Endothelial cell of umbilical vein (primary cell): Measurements from ENCODE around the gene GPR158. TPM values are rescaled to one million over a fixed set of nuclear protein-coding genes. Genes with fewer than 3 reads are reported as not detected.

Experiments used
- BruUV-seq: library from RNA; stranded (reverse); fragments of 400-500 nt; replicated peaks from 2 replicates; lab custom pipeline; 2021; lab: Mats Ljungman, UMichigan
- CTCF ChIA-PET: fragments of 300-600, 350-600 bp; sonication (Branson Sonifier 250); formaldehyde crosslinking; loops from one replicate; lab custom pipeline; 2021; ENCODE audit warnings: antibody characterized with exemption, inconsistent platforms; lab: Charles Lee
- POLR2A ChIA-PET: fragments of 300-600, 350-600 bp; sonication (Branson Sonifier 250); formaldehyde crosslinking; loops from one replicate; lab custom pipeline; 2021; ENCODE audit warnings: antibody characterized with exemption, inconsistent platforms; lab: Charles Lee
- DNase-seq: peaks from one replicate; pipeline ENCODE4 v3.0.0-alpha.2; 2011; ENCODE audit warnings: low read depth, low spot score
- FAIRE-seq: peaks from 2 replicates; lab custom pipeline; 2011; peaks lifted over from hg19 to GRCh38; lab: Jason Lieb, UNC
- H2AFZ ChIP-seq: 2 replicates; pipeline ENCODE4 v1.6.0; 2012; ENCODE audit warnings: low read depth, low read length, control low read depth, inconsistent platforms
- H3K27ac ChIP-seq: 2 replicates; pipeline ENCODE4 v1.5.1; 2011; ENCODE audit warnings: low read depth, mild to moderate bottlenecking, control low read depth, low read length, moderate library complexity; ENCODE audit not compliant: insufficient read depth
- H3K27me3 ChIP-seq, 2 experiments: 2 replicates each; pipeline versions ENCODE4 v1.6.0 to v1.6.1; 2011; ENCODE audit warnings: low read length in 2 of 2, mixed read lengths in 1 of 2; ENCODE audit not compliant: control insufficient read depth in 2 of 2, insufficient read depth in 2 of 2
- H3K36me3 ChIP-seq, 2 experiments: 2 replicates in 1 of 2; 3 replicates in 1 of 2; pipeline ENCODE4 v1.5.1; 2011; ENCODE audit warnings: low read length in 2 of 2, mild to moderate bottlenecking in 1 of 2, moderate library complexity in 1 of 2; ENCODE audit not compliant: control insufficient read depth in 2 of 2, insufficient read depth in 2 of 2; ENCODE audit errors: extremely low read depth in 1 of 2
- H3K4me1 ChIP-seq: 3 replicates; pipeline ENCODE4 v1.5.1; 2011; ENCODE audit warnings: mild to moderate bottlenecking, low read length; ENCODE audit not compliant: control insufficient read depth, insufficient read depth; ENCODE audit errors: extremely low read depth
- H3K4me2 ChIP-seq: 2 replicates; pipeline ENCODE4 v1.6.1; 2011; ENCODE audit warnings: low read length, control low read depth, mixed read lengths; ENCODE audit not compliant: insufficient read depth
- H3K4me3 ChIP-seq, 3 experiments: fragments of 200-600 bp in 1 of 3; sonication (generic), shearing (Covaris generic) in 1 of 3; replicated peaks in 1 of 3; 2 replicates each; pipeline ENCODE4 v1.5.1; 2011 to 2016; ENCODE audit warnings: control low read depth in 3 of 3, low read length in 3 of 3, mild to moderate bottlenecking in 2 of 3, inconsistent platforms in 1 of 3, low read depth in 1 of 3, moderate library complexity in 1 of 3; ENCODE audit not compliant: insufficient read depth in 1 of 3
- H3K79me2 ChIP-seq: 2 replicates; pipeline ENCODE4 v1.6.0; 2012; ENCODE audit warnings: low read length, inconsistent platforms; ENCODE audit not compliant: control insufficient read depth, insufficient read depth
- H3K9ac ChIP-seq: replicated peaks from 2 replicates; pipeline ENCODE3; 2011; ENCODE audit warnings: low read length, control low read depth; ENCODE audit not compliant: insufficient read depth; ENCODE audit errors: extremely low read depth
- H3K9me1 ChIP-seq: replicated peaks from 3 replicates; pipeline ENCODE4 v1.6.0; 2011; ENCODE audit warnings: mild to moderate bottlenecking, low read length; ENCODE audit not compliant: control insufficient read depth, insufficient read depth; ENCODE audit errors: extremely low read depth
- H3K9me3 ChIP-seq: replicated peaks from 2 replicates; pipeline ENCODE4 v1.5.1; 2012; ENCODE audit warnings: low read length, inconsistent platforms; ENCODE audit not compliant: control insufficient read depth, insufficient read depth
- H4K20me1 ChIP-seq: replicated peaks from 2 replicates; pipeline ENCODE3; 2011; ENCODE audit warnings: mild to moderate bottlenecking, low read length; ENCODE audit not compliant: control insufficient read depth, insufficient read depth; ENCODE audit errors: extremely low read depth
- EZH2 ChIP-seq: IDR thresholded peaks from 2 replicates; pipeline ENCODE4 v1.6.1; 2012; ENCODE audit warnings: borderline replicate concordance, low read depth, mild to moderate bottlenecking, moderate library complexity, low read length, inconsistent platforms; ENCODE audit not compliant: severe bottlenecking
- FOS ChIP-seq: IDR thresholded peaks from 2 replicates; pipeline ENCODE4 v1.6.1; 2011; ENCODE audit warnings: mild to moderate bottlenecking, low read length, moderate library complexity, borderline replicate concordance; ENCODE audit not compliant: insufficient read depth
- GATA2 ChIP-seq: IDR thresholded peaks from 2 replicates; pipeline ENCODE4 v1.7.0; 2011; ENCODE audit warnings: low read depth, mild to moderate bottlenecking, moderate library complexity, mixed read lengths, low read length; ENCODE audit not compliant: insufficient read length, insufficient read depth
- JUN ChIP-seq: IDR thresholded peaks from 2 replicates; pipeline ENCODE4 v1.6.1; 2011; ENCODE audit warnings: borderline replicate concordance, low read depth; ENCODE audit not compliant: insufficient read length, insufficient read depth
- MAX ChIP-seq: IDR thresholded peaks from 2 replicates; pipeline ENCODE4 v1.6.1; 2011; ENCODE audit not compliant: insufficient read depth, insufficient read length
- MYC ChIP-seq: IDR thresholded peaks from one replicate; pipeline ENCODE4 v1.6.1; 2011; ENCODE audit warnings: mild to moderate bottlenecking, low read depth, low read length
- POLR2A ChIP-seq: IDR thresholded peaks from 2 replicates; pipeline ENCODE4 v1.6.1; 2012; ENCODE audit warnings: low read depth, mild to moderate bottlenecking, control low read depth, low read length
- POLR2AphosphoS5 ChIP-seq: IDR thresholded peaks from 2 replicates; pipeline ENCODE4 v1.6.1; 2012; ENCODE audit warnings: low read depth, mild to moderate bottlenecking, control low read depth, low read length, moderate library complexity; ENCODE audit not compliant: insufficient read depth
- dilution Hi-C: fragments of 300-500 bp; cut with MboI; formaldehyde crosslinking; loops from one replicate; pipeline ENCODE4 v1.15.0; 2019; ENCODE audit warnings: low sequenced_read_pairs; ENCODE audit not compliant: extremely low pct_ligation_motif_present
- intact Hi-C: fragments of 100-400 bp; cut with micrococcal nuclease; formaldehyde crosslinking; loops from one replicate; pipeline ENCODE4 v1.10.0; 2022
- polyA plus RNA-seq, 4 experiments: library from polyadenylated mRNA; depleted of rRNA in 3 of 4; stranded (reverse) in 3 of 4; unstranded in 1 of 4; fragments of >200 nt; gene quantifications; 2 replicates each; pipeline versions ENCODE4 v1.2.1 to v1.2.3, GENCODE V29; 2011 to 2012; ENCODE audit warnings: missing spikeins in 1 of 4
- total RNA-seq: library from RNA; stranded (reverse); gene quantifications from 2 replicates; pipeline ENCODE4 v1.2.3, GENCODE V29; 2021
- TF ChIP-seq, protein P1 (sequence below), 2 donors: IDR thresholded peaks; 1 replicate in 1 of 2; 2 replicates in 1 of 2; pipeline ENCODE4 v1.5.1; 2011; ENCODE audit warnings: low read length in 2 of 2, mild to moderate bottlenecking in 2 of 2, moderate library complexity in 2 of 2, control low read depth in 1 of 2, inconsistent platforms in 1 of 2, low read depth in 1 of 2; ENCODE audit not compliant: insufficient read depth in 1 of 2; ENCODE audit errors: extremely low read depth in 1 of 2

Gene GPR158
- total and polyA plus RNA-seq, 2 donors (not counting 3 experiments of a cell fraction or from before 2014, with no cell fraction given): not detected

- Histone ChIP-seq H2AFZ (no peak overlapping the region), H3K79me2 (no peaks in the 10 kb centered on the region), H3K4me2 (no peak overlapping the region), H3K9me3 (no peaks in the 10 kb centered on the region), H3K9me1 (no peaks in the 10 kb centered on the region), H3K27ac (no peak overlapping the region), H3K4me3 (no peak overlapping the region), H3K9ac (no peak overlapping the region), H3K4me1 (no peaks in the 10 kb centered on the region), H3K36me3 (no peaks in the 10 kb centered on the region), H3K27me3 (no peaks in the 10 kb centered on the region), H4K20me1 (no peaks in the 10 kb centered on the region)
- dilution Hi-C loops (no loop called here), intact Hi-C loops (no loop called here)
- no TSS peak for BruUV-seq
- FAIRE-seq: no peak
- ChIA-PET POLR2A (no interaction called here), CTCF (no interaction called here)
- DNase-seq: no peak
- TF ChIP-seq GATA2 (no peak), EZH2 (no peak), POLR2AphosphoS5 (no peak), FOS (no peak), JUN (no peak), MAX (no peak), MYC (no peak), POLR2A (no peak)
- TF ChIP-seq, protein P1, sequence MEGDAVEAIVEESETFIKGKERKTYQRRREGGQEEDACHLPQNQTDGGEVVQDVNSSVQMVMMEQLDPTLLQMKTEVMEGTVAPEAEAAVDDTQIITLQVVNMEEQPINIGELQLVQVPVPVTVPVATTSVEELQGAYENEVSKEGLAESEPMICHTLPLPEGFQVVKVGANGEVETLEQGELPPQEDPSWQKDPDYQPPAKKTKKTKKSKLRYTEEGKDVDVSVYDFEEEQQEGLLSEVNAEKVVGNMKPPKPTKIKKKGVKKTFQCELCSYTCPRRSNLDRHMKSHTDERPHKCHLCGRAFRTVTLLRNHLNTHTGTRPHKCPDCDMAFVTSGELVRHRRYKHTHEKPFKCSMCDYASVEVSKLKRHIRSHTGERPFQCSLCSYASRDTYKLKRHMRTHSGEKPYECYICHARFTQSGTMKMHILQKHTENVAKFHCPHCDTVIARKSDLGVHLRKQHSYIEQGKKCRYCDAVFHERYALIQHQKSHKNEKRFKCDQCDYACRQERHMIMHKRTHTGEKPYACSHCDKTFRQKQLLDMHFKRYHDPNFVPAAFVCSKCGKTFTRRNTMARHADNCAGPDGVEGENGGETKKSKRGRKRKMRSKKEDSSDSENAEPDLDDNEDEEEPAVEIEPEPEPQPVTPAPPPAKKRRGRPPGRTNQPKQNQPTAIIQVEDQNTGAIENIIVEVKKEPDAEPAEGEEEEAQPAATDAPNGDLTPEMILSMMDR (IDR thresholded peaks at IDR 0.05; ENCODE audit: extremely low read depth in 1 of 2, insufficient read depth in 1 of 2, low read depth in 1 of 2, low read length in 2 of 2): no peak
These were observed 165.2 kb downstream of the GPR158 start for GRCh38 chr10:25339966-25340365.
